GM21723 (cell line): Measurements from ENCODE around the gene HRH2.

Experiments
- ATAC-seq: cut with Tn5 transposase; IDR thresholded peaks from one replicate; pipeline ENCODE4 v1.9.1; 2021; ENCODE audit warnings: mild to moderate bottlenecking, moderate library complexity; ENCODE audit not compliant: unreplicated experiment

The HRH2 gene

DNA sequence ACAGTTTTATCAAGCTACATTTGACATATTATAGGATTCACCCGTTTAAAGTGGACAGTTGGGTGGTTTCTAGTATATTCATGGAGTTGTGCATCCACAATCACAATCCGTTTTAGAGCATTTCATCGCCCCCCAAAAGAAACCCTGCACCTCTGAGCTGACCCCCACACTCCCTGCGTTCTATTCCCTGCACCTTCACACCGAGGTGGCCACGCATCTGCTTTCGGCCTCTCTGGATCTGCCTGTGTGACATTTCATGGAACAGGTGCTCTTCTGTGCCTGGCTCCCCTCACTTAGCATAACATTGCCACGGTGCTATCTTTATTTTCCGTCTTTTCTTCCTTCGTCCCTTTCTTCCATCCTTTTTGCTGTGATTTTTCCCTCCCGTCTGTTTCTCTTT is 32.7 kb downstream of the HRH2 start:
- no peak for ATAC-seq

GRCh38 chr5:175691761-175692160 is 33.9 kb downstream of the HRH2 start:
- ATAC-seq, result no peak

DNA sequence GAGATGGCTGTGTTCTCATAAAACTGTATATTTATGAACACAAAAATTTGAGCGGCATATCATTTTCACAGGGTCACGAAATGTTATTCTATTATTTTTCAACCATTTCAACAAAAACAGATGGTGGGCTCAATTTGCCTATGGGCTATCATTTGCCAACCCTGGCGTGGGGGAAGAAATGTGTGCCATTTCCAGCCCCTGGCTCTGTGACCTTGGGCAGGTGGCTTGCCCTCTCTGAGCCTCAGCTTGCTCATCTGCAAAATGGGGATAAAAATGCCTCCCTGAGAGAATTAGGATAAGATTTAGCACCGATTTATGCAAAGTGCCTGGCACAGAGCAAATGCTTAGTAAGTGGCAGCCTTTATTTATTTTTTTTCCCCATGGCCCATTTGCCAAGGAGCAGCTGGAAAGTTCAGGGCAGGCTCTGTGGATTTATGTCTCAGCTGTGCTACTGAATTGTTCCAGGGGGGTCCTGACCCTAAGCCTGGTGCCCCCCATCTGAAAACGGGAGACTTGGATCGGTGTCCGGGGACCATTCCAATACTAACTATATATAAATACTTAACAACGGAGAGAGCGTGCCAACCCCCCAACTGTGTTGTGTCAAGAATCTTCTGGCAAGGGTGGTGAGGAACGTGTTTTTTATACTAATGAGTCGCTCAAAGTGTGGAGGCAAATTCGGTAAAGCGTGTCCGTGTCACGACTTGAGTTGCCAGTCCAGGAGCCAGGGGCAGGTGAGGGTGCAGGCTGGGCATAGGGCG is 34.5 kb downstream of the HRH2 start:
- ATAC-seq, result no peak

DNA sequence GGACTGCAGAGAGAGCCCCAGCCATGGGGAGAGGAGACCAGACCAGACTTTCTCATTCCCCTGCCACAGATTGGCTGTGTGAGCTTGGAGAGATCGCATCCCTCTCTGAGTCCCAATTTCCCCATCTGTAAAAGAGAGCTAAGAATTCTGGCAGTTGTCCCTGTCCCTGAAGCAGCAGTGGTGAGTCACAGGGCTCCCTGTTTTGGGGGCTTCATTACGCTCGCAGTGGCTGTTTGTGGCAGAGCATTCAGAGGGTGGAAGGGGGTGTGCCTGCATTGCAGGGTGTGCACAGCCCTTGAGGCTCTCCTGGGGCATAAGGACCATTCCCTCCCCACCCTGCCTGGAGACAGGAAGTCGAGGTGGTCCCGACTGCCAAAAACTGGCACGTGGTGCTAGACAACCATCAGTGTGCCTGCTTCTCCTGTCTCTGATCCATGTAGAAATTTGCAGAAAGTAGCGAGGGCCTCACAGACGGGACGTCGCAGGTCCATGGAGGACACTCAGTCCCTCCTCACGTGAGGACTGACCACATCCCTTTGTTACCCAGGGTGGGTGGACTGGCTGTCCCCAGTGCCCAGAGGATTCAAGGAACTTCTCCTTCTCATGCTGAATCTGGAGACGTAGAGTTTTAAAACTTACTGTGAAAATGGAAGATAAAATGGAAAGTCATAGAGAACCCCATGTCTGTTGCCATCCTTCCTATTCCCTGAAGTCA is 35.3 kb downstream of the HRH2 start:
- no peak for ATAC-seq

DNA sequence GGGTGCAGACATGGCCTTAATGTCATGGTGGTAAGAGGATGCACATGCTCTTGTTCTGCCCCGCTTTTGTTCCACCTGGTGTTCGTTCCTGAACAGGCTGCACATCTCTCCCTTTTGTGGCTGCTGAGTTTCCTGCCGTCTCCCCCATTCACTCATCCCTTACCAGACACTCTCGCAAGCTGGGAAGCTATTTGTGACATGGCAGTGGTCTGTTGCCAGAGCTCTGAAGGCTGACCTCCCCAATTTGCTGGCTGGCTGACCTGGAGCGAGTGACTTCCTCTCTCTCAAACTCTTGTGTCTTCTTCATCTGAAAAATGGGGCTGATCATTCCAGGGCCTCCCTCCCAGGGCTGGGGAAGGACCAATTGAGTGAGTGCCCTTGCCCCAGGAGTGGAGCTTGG is 35.9 kb downstream of the HRH2 start:
- ATAC-seq, result no peak

DNA sequence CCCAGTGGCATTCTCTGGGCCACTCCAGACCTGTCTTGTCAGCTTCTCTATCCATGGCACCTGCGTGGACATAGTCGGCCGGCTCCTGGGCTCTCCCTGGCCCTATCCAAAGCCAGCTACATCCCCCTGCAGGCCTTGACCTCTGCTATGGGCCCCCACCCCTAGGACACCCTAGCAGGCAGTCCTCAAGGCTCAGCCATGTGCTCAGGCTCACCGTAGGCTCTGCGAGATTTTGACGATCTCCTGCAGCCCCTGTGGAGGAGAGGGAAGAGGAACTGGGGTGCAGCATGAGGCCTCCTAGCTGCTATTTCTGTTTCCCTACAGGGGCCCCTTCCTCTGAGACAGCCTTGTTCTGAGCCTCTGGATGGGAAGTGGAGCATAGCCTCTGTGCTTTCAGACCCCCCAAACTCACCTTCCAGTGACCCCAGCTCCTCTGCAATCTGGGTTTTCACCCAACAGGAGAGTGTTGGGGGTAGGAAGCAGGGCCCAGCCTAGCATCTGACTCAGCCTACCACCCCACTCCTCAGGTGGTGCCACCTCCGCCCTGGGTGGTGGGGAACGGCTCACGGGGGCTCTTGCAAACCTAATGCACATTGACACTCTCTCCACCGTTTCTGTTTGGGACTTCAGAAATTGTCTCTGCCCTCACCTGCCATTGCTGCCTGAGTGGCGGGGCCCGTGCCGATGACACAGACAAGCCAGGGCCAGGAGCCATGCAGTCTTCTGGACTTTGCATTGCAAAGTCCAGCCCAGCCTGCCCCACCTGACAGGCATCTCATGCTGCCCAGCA is 36.7 kb downstream of the HRH2 start:
- no peak for ATAC-seq

GRCh38 chr5:175695161-175696126 is 37.6 kb downstream of the HRH2 start:
- no peak for ATAC-seq

DNA sequence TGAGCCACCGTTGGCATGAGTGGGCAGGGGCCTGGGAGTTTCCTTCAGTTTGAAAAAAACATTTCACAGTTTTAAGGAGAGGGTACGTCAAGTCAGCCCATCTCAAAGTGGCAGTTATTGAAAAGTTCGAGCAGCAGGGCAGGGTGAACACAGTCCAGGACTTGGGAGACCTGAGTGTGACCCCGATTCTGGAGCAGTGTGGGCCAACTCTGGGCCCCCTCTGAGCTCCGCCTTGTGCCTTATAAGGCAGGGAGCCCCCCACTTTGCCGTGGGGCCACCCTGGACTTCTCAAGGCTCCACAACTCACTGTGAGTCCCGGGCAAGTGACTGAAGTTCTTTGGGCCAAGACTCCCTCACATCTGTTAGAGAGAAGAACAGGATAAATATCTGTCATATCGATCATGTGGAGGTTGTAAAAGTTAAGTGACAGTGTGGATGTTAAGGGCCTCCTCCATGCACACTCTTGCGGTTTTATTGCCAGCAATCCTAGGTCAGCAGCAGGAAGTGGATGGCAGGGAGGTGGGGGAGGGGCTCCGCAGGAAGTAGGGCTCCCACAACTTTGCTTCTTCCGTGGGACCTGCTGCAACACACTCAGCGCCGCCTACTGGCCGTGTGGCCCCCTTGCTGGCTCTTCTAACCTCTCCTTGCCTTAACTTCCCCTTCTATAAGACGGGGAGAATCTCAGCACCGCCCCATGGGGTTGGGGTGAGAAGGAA is 38.4 kb downstream of the HRH2 start:
- no peak for ATAC-seq

DNA sequence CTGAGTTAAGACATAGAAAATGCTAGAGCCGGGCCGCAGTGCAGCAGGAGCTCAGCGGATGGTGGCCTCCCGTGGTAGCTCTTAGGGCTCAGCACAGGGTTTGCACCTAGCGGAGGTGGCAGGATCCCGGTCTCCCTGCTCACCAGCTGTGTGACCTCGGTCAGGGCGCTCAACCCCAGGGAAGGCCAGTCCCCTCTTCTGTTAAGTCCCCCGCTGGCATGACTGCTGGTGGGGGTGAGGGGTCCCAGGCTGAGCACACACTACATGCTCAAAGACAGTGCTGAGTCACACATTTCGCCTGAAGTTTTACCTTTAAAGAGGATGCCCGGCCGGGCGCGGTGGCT is 39.0 kb downstream of the HRH2 start:
- ATAC-seq, result no peak

GRCh38 chr5:175697846-175698245 is 40.0 kb downstream of the HRH2 start:
- no peak for ATAC-seq

DNA sequence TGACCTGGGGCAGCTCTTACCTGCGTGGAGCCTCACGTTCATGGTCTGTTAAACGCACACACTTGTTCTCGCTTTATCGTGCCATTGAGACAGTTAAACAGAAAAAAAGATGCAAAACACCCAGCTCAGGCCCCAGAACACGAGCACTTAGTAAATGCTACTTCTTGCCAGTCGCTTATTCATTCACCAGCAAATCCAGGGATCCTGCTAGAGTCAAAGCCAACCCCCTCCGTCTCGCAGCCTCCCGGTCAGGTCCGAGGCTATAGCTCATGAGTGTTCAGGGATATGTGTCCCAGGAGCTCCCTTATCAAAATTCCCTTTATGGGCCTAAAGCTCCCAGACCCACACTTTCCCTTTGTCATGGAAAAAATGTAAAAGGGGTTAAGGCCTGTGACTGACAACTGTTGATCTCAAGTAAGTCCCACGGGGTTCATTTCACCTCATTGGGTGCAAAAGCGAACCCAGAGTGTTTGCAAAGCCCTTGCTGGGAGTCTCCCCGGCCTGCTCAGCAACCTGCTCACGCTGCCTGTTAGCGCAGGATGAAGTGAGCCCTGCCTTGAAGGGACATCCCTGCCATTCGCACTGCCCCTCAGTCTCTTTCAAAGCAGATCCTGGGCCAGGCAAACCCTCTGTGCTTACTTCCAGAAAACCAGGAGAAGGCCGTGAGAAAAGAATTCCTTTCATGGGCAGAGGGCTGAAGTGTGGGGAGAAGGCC is 40.7 kb downstream of the HRH2 start:
- no peak for ATAC-seq

- no peak for ATAC-seq
Observed at GRCh38 chr5:175700991-175701390, 43.1 kb downstream of the HRH2 start.

- no peak for ATAC-seq
Observed at GRCh38 chr5:175701797-175702196, 43.9 kb downstream of the HRH2 start.

DNA sequence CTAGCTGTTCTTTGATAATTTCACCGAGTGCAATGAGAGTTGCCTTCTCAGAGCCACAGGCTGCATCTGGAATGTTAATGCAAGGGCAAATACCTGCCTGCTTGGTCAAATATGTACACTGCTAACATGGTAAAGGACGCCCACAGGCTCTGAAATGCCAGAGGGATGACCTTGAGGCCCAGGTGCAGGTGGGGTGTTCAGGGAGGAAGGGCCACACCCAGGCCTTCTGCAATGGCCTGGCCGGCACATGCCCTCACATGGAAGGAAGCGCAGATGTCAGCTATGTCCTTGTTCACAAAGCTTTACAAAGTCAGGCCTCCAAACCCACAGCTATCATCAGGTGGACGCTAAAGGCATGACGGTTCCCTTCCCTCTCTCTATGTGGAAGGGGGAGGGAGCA is 48.6 kb downstream of the HRH2 start:
- ATAC-seq, result no peak

- ATAC-seq, result no peak
Observed at GRCh38 chr5:175707751-175708375, 50.0 kb downstream of the HRH2 start.

DNA sequence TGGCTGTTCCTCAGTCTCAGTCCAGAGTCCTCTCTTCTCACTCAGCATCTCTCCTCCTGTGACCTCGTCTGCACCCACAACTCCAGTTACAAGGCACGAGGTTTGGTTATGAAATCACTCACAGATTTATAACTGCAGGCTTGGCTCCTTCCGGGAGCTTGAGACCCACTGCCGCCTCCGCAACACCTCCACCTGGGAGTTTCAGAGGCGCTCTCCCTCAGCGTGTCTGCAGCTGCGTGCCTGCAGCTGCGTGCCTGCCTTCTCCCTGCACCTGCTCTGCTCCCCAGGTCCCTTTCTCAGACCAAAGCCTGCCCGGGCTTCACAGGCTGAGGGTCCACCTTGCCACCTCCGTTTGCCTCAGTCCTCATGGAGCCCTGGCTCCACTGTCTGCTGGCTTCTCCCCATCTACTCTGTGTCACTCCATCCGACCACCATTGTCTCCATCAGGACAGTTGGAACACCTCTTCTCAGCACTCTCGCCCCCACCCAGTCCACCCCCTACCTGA is 51.5 kb downstream of the HRH2 start:
- ATAC-seq, result no peak

DNA sequence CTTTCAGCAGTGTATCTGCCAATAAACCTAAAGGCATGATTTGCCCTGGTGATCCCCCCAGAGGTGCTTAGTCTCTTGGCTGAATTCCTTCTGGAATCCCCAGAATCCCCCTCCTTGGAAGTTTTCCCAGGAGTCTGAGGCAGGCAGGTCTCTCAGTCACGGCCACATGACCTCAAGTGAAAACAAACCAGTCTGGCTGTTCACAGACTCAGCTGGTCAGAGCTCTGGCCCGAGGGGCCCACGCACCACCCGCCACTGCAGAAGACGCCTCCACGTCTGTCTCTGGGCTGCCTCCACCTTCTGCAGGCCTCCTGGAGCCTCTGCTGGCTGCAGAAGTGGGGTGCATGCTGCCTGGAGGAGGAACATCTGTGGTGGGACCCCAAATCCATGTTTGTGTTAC is 52.5 kb downstream of the HRH2 start:
- ATAC-seq, result no peak

DNA sequence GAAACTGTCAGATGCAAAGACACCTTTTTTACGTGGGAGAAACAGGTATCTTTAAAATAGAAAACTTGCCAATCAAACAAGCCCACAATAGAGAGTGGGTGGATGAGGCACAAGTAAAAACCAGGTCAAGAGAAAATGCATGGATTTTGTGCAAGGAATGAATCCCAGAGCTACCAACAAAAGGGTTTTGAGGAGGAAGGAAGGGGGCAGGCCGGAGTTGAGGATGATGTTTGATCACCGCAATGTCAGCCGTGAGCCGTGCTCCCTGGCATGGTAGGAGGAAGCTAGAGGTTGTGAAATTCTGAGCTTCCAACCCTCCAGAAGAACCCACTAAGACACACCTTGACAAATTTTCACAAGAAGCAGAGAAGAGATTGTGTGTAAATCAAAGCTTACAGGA is 53.2 kb downstream of the HRH2 start:
- ATAC-seq, result no peak
